AG09309 (cell line): ENCODE data around the gene ZNF543.

Experiments used
- DNase-seq: peaks from one replicate; pipeline ENCODE4 v3.0.0-alpha.2; 2010; ENCODE audit warnings: low read depth
- H3K4me3 ChIP-seq: 2 replicates; pipeline ENCODE4 v1.5.1; 2011; ENCODE audit warnings: mild to moderate bottlenecking, low read depth, low read length, moderate library complexity; ENCODE audit not compliant: control insufficient read depth
- CTCF ChIP-seq: IDR thresholded peaks from 2 replicates; pipeline ENCODE4 v1.5.1; 2011; ENCODE audit warnings: mild to moderate bottlenecking, low read depth, low read length, inconsistent platforms; ENCODE audit not compliant: insufficient read depth, control insufficient read depth; ENCODE audit errors: missing control alignments

The ZNF543 gene

GRCh38 chr19:57302020-57302465 lies 18.2 kb upstream of the ZNF543 start:
- peak; percentile 95 for DNase-seq
- TF ChIP-seq CTCF: peak; percentile 9
- H3K4me3 ChIP-seq: no peak overlapping the region

- TF ChIP-seq CTCF: no peak
- DNase-seq: no peak
- no peak overlapping the region for H3K4me3 ChIP-seq
Observed at GRCh38 chr19:57302727-57303401, 17.4 kb upstream of the ZNF543 start.

GRCh38 chr19:57305056-57305455 lies 15.2 kb upstream of the ZNF543 start:
- no peak for DNase-seq
- H3K4me3 ChIP-seq: no peak overlapping the region
- TF ChIP-seq CTCF: no peak

- no peak for DNase-seq
- no peak overlapping the region for H3K4me3 ChIP-seq
- no peak for TF ChIP-seq CTCF
Observed at GRCh38 chr19:57308514-57308913, 11.8 kb upstream of the ZNF543 start.

GRCh38 chr19:57310792-57311191 lies 9.5 kb upstream of the ZNF543 start:
- TF ChIP-seq CTCF: no peak
- no peak overlapping the region for H3K4me3 ChIP-seq
- no peak for DNase-seq

- DNase-seq: no peak
- H3K4me3 ChIP-seq: no peak overlapping the region
- TF ChIP-seq CTCF: no peak
Observed at GRCh38 chr19:57314146-57314545, 6.1 kb upstream of the ZNF543 start.
